Stimulated activated CD4-positive, alpha-beta T cell treated with anti-CD3 and anti-CD28 coated beads, Interleukin-2, amount 100 ng/mL, for 48 hours (primary cell): ENCODE measurements around the gene RAB40B.

ENCODE experiments used
- DNase-seq, 2 donors: peaks; one replicate each; pipeline ENCODE4 v3.0.0-alpha.2; 2020

RAB40B gene

DNA sequence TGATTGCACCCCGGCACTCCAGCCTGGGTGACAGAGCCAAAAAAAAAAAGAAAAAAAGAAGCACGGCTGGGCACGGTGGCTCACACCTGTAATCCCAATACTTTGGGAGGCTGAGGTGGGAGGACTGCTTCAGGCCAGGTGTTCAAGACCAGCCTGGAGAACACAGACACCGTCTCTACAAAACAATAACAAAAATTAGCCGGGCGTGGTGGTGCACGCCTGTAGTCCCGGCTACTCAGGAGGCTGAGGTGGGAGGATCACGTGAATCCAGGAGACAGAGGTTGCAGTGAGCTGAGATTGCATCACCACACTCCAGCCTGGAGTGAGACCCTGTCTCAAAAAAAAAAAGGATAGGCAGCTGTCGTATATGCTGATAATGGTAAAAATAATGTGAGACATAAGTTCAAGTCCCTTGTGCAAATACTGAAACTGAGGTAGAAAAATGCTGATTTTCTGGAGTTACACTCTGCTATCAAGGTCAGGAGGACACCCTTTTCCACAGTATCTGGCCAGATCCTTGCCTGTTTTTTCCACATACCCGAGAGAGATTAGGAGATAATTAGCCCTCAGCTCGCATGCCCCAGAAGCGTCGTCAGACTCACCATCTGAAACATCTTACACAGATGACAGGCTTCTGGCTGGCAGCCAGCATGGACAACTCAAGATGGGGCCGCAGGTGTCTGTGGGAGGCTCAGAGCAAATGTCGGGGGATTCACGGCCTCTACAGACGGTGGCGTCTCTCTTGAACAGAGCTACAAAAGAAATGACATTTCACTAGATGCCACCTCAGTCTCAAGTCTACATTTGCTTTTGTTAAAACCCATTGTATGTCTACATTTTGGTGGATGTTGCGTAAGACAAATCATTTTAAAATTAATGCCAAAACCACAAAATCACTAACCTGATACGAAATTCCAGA lies 87.1 kb downstream of the RAB40B start:
- no peak for DNase-seq

DNA sequence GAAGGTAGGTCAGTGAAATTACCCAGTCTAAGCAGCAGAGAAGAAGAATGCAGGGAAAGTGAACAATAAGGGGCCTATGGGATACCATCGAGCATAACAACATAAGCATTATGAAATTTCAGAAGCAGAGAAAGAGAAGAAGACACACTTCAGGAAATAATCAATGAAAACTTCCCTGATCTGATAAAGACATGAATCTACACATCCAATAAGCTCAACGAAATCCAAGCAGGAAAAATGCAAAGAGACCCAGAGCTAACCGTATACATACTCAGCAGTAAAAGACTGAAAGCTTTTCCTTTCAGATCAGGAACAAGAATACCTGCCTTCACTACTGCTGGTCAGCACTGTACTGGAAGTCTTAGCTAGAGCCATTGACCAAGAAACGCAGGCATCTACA lies 88.8 kb downstream of the RAB40B start:
- no peak for DNase-seq

DNA sequence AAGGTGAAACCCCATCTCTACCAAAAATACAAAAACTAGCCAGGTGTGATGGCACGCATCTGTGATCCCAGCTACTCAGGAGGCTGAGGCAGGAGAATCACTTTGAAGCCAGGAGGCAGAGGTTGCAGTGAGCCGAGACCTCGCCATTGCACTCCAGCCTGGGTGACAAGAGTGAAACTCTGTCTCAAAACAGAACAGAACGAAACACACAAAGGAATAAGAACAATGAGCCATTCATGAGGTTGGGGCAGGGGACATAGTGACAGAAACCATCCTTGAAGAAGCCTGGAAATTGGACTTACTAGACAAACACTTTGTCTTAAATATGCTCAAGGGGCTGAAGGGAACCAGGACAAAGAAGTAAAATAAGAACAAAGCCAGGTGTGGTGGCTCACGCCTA lies 89.7 kb downstream of the RAB40B start:
- no peak for DNase-seq

DNA sequence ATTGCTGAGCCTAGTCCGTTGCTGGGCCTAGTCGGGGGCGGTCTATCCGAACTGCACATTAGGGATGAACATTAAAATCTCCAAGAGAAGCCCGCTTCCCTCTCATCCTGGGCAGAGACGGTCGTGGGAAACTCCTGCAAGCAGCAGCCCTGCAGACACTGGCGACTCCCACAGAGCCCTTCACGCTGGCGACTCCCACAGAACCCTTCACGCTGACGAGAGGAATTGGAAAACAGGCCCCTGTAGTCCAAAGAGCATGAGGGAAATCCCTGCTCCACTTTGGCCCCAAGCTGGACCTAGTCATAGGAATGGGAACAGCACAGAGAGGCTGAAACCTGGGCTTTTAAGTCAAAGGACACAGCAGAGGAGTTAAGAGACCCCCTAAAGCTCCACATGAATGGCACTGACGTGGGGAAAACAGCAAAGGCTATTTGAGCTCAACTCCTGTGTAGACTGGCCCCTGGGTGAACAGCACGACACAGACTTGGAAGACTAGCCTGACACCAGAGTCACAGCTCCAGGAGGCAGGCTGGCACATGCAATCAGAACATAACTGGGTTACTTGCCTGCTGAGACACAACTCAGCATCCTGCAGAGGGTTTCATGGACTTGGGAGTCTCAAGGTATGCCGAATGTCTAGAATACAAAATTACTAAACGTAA lies 92.4 kb downstream of the RAB40B start:
- DNase-seq: no peak
